HUES64 (cell line): ENCODE results near the gene RBM20.

ENCODE experiments used
- H3K27ac ChIP-seq: 2 replicates; pipeline ENCODE4 v1.7.0; 2013; ENCODE audit warnings: low read depth, low read length, inconsistent platforms
- H3K27me3 ChIP-seq: 2 replicates; pipeline ENCODE4 v1.6.1; 2013; ENCODE audit warnings: mild to moderate bottlenecking, low read length; ENCODE audit not compliant: insufficient read depth
- H3K36me3 ChIP-seq: 2 replicates; pipeline ENCODE4 v1.6.1; 2013; ENCODE audit warnings: mild to moderate bottlenecking, low read length; ENCODE audit not compliant: insufficient read depth
- H3K4me1 ChIP-seq: 2 replicates; pipeline ENCODE4 v1.6.1; 2013; ENCODE audit warnings: mild to moderate bottlenecking, low read length, moderate library complexity; ENCODE audit not compliant: insufficient read depth
- H3K4me3 ChIP-seq: 2 replicates; pipeline ENCODE4 v1.5.1; 2013; ENCODE audit warnings: mild to moderate bottlenecking, low read length, moderate library complexity
- H3K9ac ChIP-seq: 2 replicates; pipeline ENCODE4 v1.6.1; 2013; ENCODE audit warnings: mild to moderate bottlenecking, low read depth, low read length
- H3K9me3 ChIP-seq: 2 replicates; pipeline ENCODE4 v1.6.1; 2013; ENCODE audit warnings: low read depth, low read length; ENCODE audit not compliant: insufficient read depth
- WGBS: fragments of 150-250, 120-280 bp; methylation state at CpG from one replicate; pipeline ENCODE4 v1.1.7; 2013; ENCODE audit warnings: missing lambda C conversion rate; 5-methylcytosine and 5-hydroxymethylcytosine counted together

The RBM20 gene

DNA sequence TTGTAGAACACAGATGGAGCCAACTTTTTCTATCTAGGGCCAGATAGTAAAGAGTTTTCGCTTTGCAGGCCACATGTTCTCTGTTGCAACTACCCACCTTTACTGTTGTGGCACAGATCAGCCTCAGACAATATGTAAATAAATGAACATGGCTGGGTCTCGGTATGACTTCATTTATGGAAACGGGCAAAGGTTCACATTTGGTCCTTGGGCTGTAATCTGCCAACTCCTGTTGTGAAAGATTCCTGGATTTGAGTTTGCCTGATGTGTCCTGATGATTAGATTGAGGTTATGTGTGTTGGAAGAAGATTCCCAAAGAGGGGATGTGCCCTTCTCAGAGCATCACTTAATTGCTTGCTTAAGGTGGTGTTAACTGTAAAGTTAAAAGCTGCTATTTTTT lies 38.2 kb downstream of the RBM20 start:
- WGBS = 85% methylated on average over 3 of the region's 3 CpGs
- no peaks in the 10 kb centered on the region for H3K36me3 ChIP-seq
- H3K27ac ChIP-seq = no peak overlapping the region
- peaks cover 17% of the 10 kb centered on the region; the same call in 1 of the 2 replicates for H3K4me1 ChIP-seq
- H3K4me3 ChIP-seq = no peak overlapping the region
- no peaks in the 10 kb centered on the region for H3K9me3 ChIP-seq
- no peaks in the 10 kb centered on the region for H3K27me3 ChIP-seq
- H3K9ac ChIP-seq = no peak overlapping the region

DNA sequence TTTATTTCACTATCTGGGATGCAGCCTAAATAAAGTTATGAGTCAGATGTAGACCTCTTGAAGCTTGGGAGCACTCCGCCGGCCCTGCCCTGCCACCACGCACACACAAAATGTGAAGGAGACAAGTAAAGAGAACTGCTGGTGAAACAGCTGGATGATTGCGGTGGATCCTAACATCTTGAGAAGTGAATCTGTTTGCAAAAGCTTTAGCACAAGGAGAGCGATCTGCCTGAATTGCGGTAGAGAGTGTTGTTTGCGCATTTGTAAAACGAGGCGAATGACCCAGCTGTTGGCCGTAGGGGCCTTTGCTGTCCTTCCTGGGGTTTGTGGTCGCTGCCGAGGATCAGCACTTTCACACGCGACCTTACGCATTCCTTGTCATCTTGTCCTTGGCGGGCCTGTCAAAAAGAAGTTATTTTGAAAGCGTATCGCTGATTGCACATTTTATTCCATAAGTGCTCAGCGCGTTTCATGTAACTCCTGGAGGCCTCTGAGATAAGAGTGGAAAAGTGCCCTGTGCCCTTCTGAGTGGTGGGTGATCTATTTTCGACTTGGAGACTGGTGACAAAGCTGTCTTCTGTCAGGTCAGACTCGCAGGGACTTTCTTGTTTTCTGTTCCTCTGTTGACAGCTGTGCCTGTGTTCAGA lies 40.8 kb downstream of the RBM20 start:
- peaks cover 17% of the 10 kb centered on the region; the same call in 1 of the 2 replicates for H3K4me1 ChIP-seq
- H3K9me3 ChIP-seq = no peaks in the 10 kb centered on the region
- no peak overlapping the region; the same call in 1 of the 2 replicates for H3K27ac ChIP-seq
- H3K4me3 ChIP-seq = no peak overlapping the region
- WGBS = 47% methylated on average over 22 of the region's 22 CpGs
- no peaks in the 10 kb centered on the region for H3K36me3 ChIP-seq
- no peak overlapping the region for H3K9ac ChIP-seq
- no peaks in the 10 kb centered on the region for H3K27me3 ChIP-seq

DNA sequence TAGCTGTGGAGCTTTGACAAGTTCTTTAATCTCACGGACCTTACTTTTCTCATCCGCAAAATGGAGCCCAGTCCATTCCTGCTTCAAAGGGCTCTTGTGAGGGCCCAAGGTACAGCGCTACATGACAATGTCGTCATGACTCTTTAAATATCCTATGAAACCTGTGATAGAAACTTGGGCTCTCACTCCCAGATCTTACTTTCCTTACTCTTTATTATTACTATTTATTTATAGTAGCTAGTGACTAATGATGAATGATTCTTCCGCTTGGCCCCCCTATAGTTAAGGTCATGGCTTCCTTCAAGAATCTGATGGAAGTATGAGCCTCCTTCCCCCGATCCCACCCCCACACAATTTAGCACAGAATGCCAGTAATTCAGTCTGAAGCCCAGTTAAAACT lies 41.9 kb downstream of the RBM20 start:
- WGBS = 90% methylated on average over 6 of the region's 6 CpGs
- Histone ChIP-seq H3K4me3 (no peak overlapping the region), H3K9me3 (no peaks in the 10 kb centered on the region), H3K9ac (no peak overlapping the region), H3K27ac (no peak overlapping the region), H3K27me3 (no peaks in the 10 kb centered on the region), H3K4me1 (peaks cover 17% of the 10 kb centered on the region; the same call in 1 of the 2 replicates), H3K36me3 (no peaks in the 10 kb centered on the region)

DNA sequence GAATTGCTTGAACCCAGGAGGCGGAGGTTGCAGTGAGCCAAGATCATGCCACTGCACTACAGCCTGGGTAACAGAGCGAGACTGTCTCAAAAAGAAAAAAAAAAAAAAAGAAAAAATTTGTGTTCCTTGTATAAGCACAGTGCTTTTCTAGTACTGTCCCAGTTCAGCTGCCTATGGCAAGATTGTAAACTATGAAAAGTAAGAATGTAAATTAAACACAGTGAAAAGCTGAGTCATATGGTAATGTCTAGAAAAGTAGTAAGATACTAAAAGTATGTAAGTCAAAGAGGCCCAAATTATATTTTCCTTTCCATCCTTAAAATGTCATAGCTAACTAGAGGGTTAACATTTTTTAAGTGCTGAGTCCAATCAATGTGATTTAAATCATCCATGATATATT lies 42.8 kb downstream of the RBM20 start:
- 96% methylated on average over 2 of the region's 2 CpGs for WGBS
- Histone ChIP-seq H3K36me3 (no peaks in the 10 kb centered on the region), H3K27me3 (no peaks in the 10 kb centered on the region), H3K9me3 (peaks cover 3% of the 10 kb centered on the region), H3K9ac (no peak overlapping the region), H3K4me3 (no peak overlapping the region), H3K27ac (no peak overlapping the region), H3K4me1 (peaks cover 17% of the 10 kb centered on the region; the same call in 1 of the 2 replicates)

DNA sequence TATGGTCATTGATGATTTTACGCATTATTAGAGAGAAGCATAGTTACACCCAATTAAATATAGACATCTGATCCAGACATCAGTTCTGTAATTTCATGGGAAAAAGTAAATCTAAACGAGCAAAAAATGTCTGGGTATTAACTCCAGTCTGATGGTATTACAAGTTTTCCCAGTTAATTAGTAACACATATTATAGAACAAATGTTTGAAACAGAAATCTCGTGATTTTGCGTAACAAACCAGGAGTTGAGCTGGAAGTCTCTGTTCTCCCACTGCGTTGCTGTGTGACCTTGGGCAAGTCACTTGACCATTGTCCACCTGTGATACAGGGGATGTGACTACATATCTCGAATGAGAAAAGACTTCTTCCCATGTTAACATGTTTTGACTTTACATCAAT lies 43.3 kb downstream of the RBM20 start:
- Histone ChIP-seq H3K4me1 (peaks cover 17% of the 10 kb centered on the region; the same call in 1 of the 2 replicates), H3K9ac (no peak overlapping the region), H3K4me3 (no peak overlapping the region), H3K27ac (no peak overlapping the region), H3K9me3 (peaks cover 7% of the 10 kb centered on the region), H3K27me3 (no peaks in the 10 kb centered on the region), H3K36me3 (no peaks in the 10 kb centered on the region)
- WGBS = 96% methylated on average over 5 of the region's 6 CpGs

DNA sequence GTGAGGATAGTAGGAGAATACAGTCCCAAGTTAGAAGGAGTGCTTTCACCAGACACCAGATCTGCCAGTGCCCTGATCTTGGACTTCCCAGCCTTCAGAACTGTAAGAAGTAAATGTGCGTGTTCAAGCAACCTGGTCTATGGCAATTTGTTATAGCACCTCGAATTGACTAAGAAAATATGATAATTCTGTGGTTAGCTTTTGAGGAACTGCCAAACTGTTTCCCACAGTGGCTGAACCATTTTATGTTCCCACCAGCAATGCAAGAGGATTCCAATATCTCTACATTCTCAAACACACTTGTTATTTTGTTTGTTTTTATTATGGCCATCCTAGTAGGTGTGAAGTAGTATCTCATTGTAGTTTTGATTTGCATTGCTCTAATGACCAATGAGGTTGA lies 47.0 kb downstream of the RBM20 start:
- Histone ChIP-seq H3K4me3 (no peak overlapping the region), H3K9ac (no peak overlapping the region), H3K9me3 (peaks cover 11% of the 10 kb centered on the region), H3K27ac (no peak overlapping the region), H3K36me3 (no peaks in the 10 kb centered on the region), H3K27me3 (no peaks in the 10 kb centered on the region), H3K4me1 (0 out of 2 replicates have a peak, but pooled peaks cover 3% of the 10 kb centered on the region)
- 95% methylated on average over 2 of the region's 2 CpGs for WGBS

DNA sequence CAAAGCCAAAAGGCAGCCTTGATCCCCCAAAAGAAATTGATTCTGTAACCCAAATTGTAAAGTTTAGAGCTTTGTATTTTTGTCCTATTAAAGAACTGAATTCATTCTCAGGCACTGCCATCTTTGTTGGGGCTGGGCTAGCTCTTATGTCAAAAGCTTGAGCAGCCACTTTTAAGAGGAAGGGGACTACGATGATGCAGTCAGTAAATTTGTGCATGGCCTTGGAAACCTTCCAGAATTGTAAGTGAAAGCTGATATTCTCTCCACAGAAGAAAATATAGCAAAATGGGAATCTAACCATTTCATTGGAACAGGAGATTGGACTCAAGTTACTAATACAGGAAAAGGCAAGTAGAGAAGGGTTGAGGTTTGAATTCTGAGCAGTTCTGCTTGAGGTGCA lies 50.1 kb downstream of the RBM20 start:
- Histone ChIP-seq H3K4me3 (no peak overlapping the region), H3K27ac (no peak overlapping the region), H3K9ac (no peak overlapping the region), H3K9me3 (peaks cover 11% of the 10 kb centered on the region), H3K4me1 (0 out of 2 replicates have a peak, but pooled peaks cover 3% of the 10 kb centered on the region), H3K36me3 (no peaks in the 10 kb centered on the region), H3K27me3 (no peaks in the 10 kb centered on the region)
- WGBS = 84% methylated on average over 1 of the region's 1 CpG

DNA sequence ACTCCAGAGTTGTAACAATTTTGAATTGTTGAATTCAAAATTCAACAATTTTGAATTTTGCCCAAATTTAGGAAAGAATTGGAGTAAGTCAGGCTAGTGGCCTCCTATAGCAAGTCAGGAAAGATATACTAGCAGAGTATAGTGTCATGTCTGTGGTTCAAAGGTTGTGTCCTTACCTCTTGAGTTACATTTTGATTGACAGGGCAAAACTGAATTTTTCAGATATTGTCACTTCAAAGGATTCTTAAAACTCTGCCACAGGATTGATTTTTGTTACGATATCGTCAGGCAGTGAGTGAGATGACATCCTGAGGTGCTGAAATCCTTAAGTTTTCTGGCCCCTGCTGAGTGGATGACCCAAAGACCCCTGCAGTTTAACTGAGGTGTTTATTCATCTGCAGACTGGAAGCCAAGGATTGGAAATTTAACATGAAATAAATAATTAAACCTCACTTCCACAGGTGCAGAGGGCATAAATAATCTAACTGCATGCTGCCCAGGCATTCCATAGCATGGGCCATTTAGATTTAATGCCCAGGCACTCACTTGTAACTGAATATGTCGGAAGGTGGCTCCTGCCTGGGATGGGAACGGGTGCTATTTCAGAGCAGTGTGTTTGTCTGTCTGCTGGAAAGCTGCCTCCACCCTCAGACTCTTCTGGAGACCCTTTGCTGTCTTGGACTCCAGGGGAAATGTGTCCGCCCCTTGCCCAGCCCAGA lies 50.8 kb downstream of the RBM20 start:
- Histone ChIP-seq H3K27me3 (no peaks in the 10 kb centered on the region), H3K4me3 (no peak overlapping the region), H3K36me3 (no peaks in the 10 kb centered on the region), H3K27ac (no peak overlapping the region), H3K9me3 (peaks cover 11% of the 10 kb centered on the region), H3K9ac (no peak overlapping the region), H3K4me1 (0 out of 2 replicates have a peak, but pooled peaks cover 3% of the 10 kb centered on the region)
- whole genome bisulfite sequencing = 93% methylated on average over 5 of the region's 5 CpGs

DNA sequence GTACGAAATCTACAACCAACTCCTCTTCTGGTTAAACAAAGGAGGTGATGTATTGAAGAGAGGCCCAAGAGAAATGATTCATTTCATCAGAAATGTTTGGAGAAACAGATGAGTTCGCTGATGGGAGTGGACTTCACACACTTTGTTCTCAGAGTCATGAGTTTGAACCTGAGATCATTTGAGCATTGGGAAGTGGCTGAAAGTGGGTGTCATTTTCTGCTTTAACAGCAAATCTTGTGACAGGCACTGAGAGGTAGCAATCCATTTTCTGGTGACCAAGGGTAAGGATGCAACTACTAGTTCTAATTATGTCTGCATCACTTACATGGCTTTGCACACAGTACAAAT lies 51.4 kb downstream of the RBM20 start:
- H3K4me3 ChIP-seq = no peak overlapping the region
- peaks cover 11% of the 10 kb centered on the region for H3K9me3 ChIP-seq
- H3K4me1 ChIP-seq = 0 out of 2 replicates have a peak, but pooled peaks cover 3% of the 10 kb centered on the region
- H3K9ac ChIP-seq = no peak overlapping the region
- H3K27me3 ChIP-seq = no peaks in the 10 kb centered on the region
- H3K27ac ChIP-seq = no peak overlapping the region
- WGBS = 87% methylated on average over 2 of the region's 2 CpGs
- H3K36me3 ChIP-seq = no peaks in the 10 kb centered on the region

DNA sequence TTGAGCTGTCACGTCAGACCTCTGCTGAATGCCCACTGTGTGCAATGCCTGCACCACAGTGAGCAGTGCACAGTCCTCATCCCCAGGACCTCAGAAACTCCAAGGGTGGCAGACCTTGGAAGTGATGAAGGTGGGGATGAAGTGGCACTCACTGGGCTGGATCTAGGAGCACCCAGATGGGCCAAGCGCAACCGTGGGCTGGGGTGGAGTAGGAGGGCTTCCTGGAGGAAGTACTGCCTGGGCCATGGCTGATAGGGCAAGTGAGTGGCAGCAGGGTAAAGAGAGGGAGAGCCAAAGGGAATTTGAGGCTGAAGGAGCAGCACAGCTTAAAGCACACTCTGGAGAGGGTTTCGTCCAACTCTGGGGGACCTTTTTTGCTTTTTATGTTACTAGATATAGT lies 52.3 kb downstream of the RBM20 start:
- Histone ChIP-seq H3K9me3 (peaks cover 11% of the 10 kb centered on the region), H3K4me3 (no peak overlapping the region), H3K27me3 (no peaks in the 10 kb centered on the region), H3K9ac (no peak overlapping the region), H3K36me3 (no peaks in the 10 kb centered on the region), H3K4me1 (peaks cover 8% of the 10 kb centered on the region; the same call in 1 of the 2 replicates), H3K27ac (no peak overlapping the region)
- WGBS = 88% methylated on average over 4 of the region's 4 CpGs

DNA sequence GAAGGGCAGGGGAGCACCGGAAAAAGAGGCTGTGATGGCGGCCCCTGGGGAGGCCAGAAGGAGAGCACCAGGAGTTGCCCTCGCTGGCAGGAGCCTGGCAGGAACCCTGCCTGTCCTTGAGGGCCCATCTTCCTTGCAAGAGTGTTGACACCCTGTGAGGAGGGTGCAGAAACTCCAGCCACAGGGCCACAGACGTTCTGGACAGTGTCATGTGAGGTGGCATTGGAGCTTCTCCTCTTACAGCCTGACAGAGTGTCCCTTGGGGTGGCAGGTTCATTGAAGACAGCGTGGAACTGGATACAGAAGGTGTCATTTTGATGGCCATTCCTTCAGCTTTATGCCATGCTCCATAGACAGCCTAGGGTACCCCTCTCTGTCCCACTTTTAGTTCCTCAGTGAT lies 54.2 kb downstream of the RBM20 start:
- peaks cover 15% of the 10 kb centered on the region for H3K4me1 ChIP-seq
- no peak overlapping the region for H3K27ac ChIP-seq
- no peaks in the 10 kb centered on the region for H3K27me3 ChIP-seq
- 92% methylated on average over 5 of the region's 5 CpGs for WGBS
- no peak overlapping the region for H3K9ac ChIP-seq
- H3K9me3 ChIP-seq = no peaks in the 10 kb centered on the region
- H3K36me3 ChIP-seq = no peaks in the 10 kb centered on the region
- no peak overlapping the region for H3K4me3 ChIP-seq
